Adrenal gland (tissue), 12 donors: ENCODE data around the gene MTA3. TPM values are rescaled to one million over a fixed set of nuclear protein-coding genes. Genes with fewer than 3 reads are reported as not detected.

Experiments
- DNase-seq, 7 donors: peaks; one replicate each; pipeline ENCODE4 v3.0.0-alpha.2; 2019 to 2020
- H3K27ac ChIP-seq, 5 donors: fragments of 200-600 bp; sonication (generic) in 4 of 5; 1 replicate in 3 of 5; 2 replicates in 2 of 5; pipeline versions ENCODE4 v1.5.1 to v1.8.0; 2016 to 2020; ENCODE audit warnings: mild to moderate bottlenecking in 1 of 5
- H3K27me3 ChIP-seq: fragments of 200-600 bp; 2 replicates; pipeline ENCODE4 v1.8.0; 2021
- H3K36me3 ChIP-seq, 2 donors: fragments of 200-600 bp; replicated peaks in 1 of 2; 1 replicate in 1 of 2; 2 replicates in 1 of 2; pipeline versions ENCODE4 v1.5.1 to v1.8.0; 2018 to 2022
- H3K4me1 ChIP-seq, 2 donors: fragments of 200-600 bp; replicated peaks in 1 of 2; 1 replicate in 1 of 2; 2 replicates in 1 of 2; pipeline versions ENCODE4 v1.5.1 to v1.8.0; 2018 to 2021
- H3K4me3 ChIP-seq, 4 donors: fragments of 200-600 bp; sonication (generic) in 3 of 4; one replicate each; pipeline ENCODE4 v1.5.1; 2016 to 2018
- H3K9me3 ChIP-seq, 3 donors: fragments of 200-600 bp; sonication (generic) in 1 of 3; replicated peaks in 1 of 3; 1 replicate in 2 of 3; 2 replicates in 1 of 3; pipeline versions ENCODE4 v1.5.1 to v1.8.0; 2016 to 2021
- CTCF ChIP-seq, 6 experiments: fragments of 450-650 bp in 4 of 6; fragments of 200-600 bp in 2 of 6; sonication (generic) in 1 of 6; IDR thresholded peaks; 1 replicate in 5 of 6; 2 replicates in 1 of 6; pipeline versions ENCODE4 v1.5.1 to v1.8.0; 2016 to 2021; ENCODE audit warnings: antibody characterized with exemption in 6 of 6, mild to moderate bottlenecking in 2 of 6, moderate library complexity in 1 of 6
- POLR2A ChIP-seq, 2 donors: fragments of 450-650 bp; IDR thresholded peaks; one replicate each; pipeline ENCODE4 v1.6.1; 2017; ENCODE audit warnings: antibody characterized with exemption in 2 of 2, mild to moderate bottlenecking in 2 of 2, moderate library complexity in 1 of 2
- WGBS, 4 donors: extraction: QIAGEN DNeasy Blood & Tissue Kit in 2 of 4; methylation state at CpG; one replicate each; pipeline versions ENCODE4 v1.1.5 to v1.1.7; 2013 to 2017; 5-methylcytosine and 5-hydroxymethylcytosine counted together
- intact Hi-C, 2 donors: fragments of 100-400 bp; cut with DNase I; formaldehyde crosslinking; loops; one replicate each; pipeline versions ENCODE4 v1.14.1 to v1.15.0; 2022 to 2023
- polyA plus RNA-seq, 3 donors: library from polyadenylated mRNA; stranded (reverse); fragments of 200-250 nt in 2 of 3; fragments of 350-450 nt in 1 of 3; fragmentation: Illumina TruSeq in 1 of 3; extraction: RNeasy Lipid Tissue Mini Kit (QIAGEN cat#74804) in 1 of 3; gene quantifications; one replicate each; pipeline ENCODE4 v1.2.3, GENCODE V29; 2013 to 2014
- total RNA-seq, 9 donors: library from RNA; depleted of rRNA in 4 of 9; stranded (reverse); fragments of >200 nt in 4 of 9; fragments of 120-200 nt in 1 of 9; fragmentation: NEBNext Ultra II Directional in 1 of 9; extraction: Animal tissue kit (Norgen Biotek cat#: 25700) in 1 of 9; gene quantifications; one replicate each; pipeline versions ENCODE4 v1.1.0 to v1.2.4, GENCODE V29; 2013 to 2023
- donor health status: healthy with polysubstance abuse.
- donor health status: Bipolar disorder and iron deficiency.
- donor health status: DM: yes; HTN: yes; CAD: no.
- donor health status: DM: no; HTN: no; CAD: no.
- donor health status: DM: no; HTN: no; CAD: no.
- donor health status: DM: yes; HTN: yes; CAD: no.

MTA3 gene
- total and polyA plus RNA-seq, 12 donors = 51.5 to 168 (median 91.2) TPM

GRCh38 chr2:42788478-42788793, 220.0 kb downstream of the MTA3 start:
- Histone ChIP-seq H3K27me3 (no peaks in the 10 kb centered on the region), H3K4me1 (peaks cover 0 to 3% of the 10 kb centered on the region in 2 donors), H3K9me3 (no peaks in the 10 kb centered on the region), H3K4me3 (no peak overlapping the region), H3K27ac (no peak overlapping the region), H3K36me3 (no peaks in the 10 kb centered on the region)
- DNase-seq = peak in 1 of 7 donors; percentile 27
- WGBS, 4 donors = 70 to 84% (median 78%) methylated on average over 4 to 9 of the region's 9 CpGs
- intact Hi-C loops = no loop called here
- TF ChIP-seq CTCF (IDR thresholded peaks at IDR 0.05) = no peak
- TF ChIP-seq POLR2A (IDR thresholded peaks at IDR 0.05) = no peak

- Histone ChIP-seq H3K4me1 (peaks cover 0 to 3% of the 10 kb centered on the region in 2 donors), H3K36me3 (no peaks in the 10 kb centered on the region), H3K27me3 (no peaks in the 10 kb centered on the region), H3K4me3 (no peak overlapping the region), H3K27ac (no peak overlapping the region), H3K9me3 (no peaks in the 10 kb centered on the region)
- intact Hi-C loops = no loop called here
- TF ChIP-seq CTCF (IDR thresholded peaks at IDR 0.05) = no peak
- no peak for TF ChIP-seq POLR2A (IDR thresholded peaks at IDR 0.05)
- 58 to 89% (median 64%) methylated on average over 1 to 4 of the region's 4 CpGs for WGBS, 4 donors
- DNase-seq = peak in 1 of 7 donors; percentile 48
Observed at GRCh38 chr2:42788882-42789281, 220.4 kb downstream of the MTA3 start.

- Histone ChIP-seq H3K27ac (no peak overlapping the region), H3K4me1 (peaks cover 0 to 3% of the 10 kb centered on the region in 2 donors), H3K27me3 (no peaks in the 10 kb centered on the region), H3K4me3 (no peak overlapping the region), H3K36me3 (no peaks in the 10 kb centered on the region), H3K9me3 (no peaks in the 10 kb centered on the region)
- peak in 1 of 7 donors; percentile 21 for DNase-seq
- TF ChIP-seq POLR2A (IDR thresholded peaks at IDR 0.05) (no peak), CTCF (IDR thresholded peaks at IDR 0.05) (no peak)
- WGBS, 4 donors = 83 to 100% (median 96%) methylated on average over 2 of the region's 2 CpGs
- intact Hi-C loops = no loop called here
Observed at GRCh38 chr2:42789751-42790150, 221.3 kb downstream of the MTA3 start.

- H3K9me3 ChIP-seq = no peaks in the 10 kb centered on the region
- WGBS, 4 donors = 66 to 86% (median 74%) methylated on average over 3 to 4 of the region's 4 CpGs
- H3K27ac ChIP-seq = peak overlapping the region in 1 of 5 donors; percentile 88
- H3K4me1 ChIP-seq = peaks cover 0 to 3% of the 10 kb centered on the region in 2 donors
- DNase-seq = peak in 1 of 7 donors; percentile 25
- H3K4me3 ChIP-seq = peak overlapping the region in 1 of 4 donors; percentile 72
- H3K36me3 ChIP-seq = no peaks in the 10 kb centered on the region
- no peak for TF ChIP-seq CTCF (IDR thresholded peaks at IDR 0.05)
- TF ChIP-seq POLR2A (IDR thresholded peaks at IDR 0.05) = no peak
- no peaks in the 10 kb centered on the region for H3K27me3 ChIP-seq
- intact Hi-C loops = no loop called here
Observed at GRCh38 chr2:42791606-42792005, 223.2 kb downstream of the MTA3 start.
